Keratinocyte (primary cell): ENCODE data around the gene UHRF2.

Experiments used
- CTCF ChIP-seq, 3 experiments: IDR thresholded peaks in 1 of 3; conservative IDR thresholded peaks in 1 of 3; optimal IDR thresholded peaks in 1 of 3; 2 replicates in 2 of 3; 3 replicates in 1 of 3; pipeline versions ENCODE3 to v1.5.1; 2011; ENCODE audit warnings: low read length in 3 of 3, mild to moderate bottlenecking in 3 of 3, moderate library complexity in 2 of 3, control low read depth in 1 of 3, inconsistent platforms in 1 of 3; ENCODE audit not compliant: insufficient read depth in 2 of 3; ENCODE audit errors: extremely low read depth in 1 of 3
- EZH2 ChIP-seq: IDR thresholded peaks from one replicate; pipeline ENCODE4 v1.6.1; 2012; ENCODE audit warnings: inconsistent platforms, mild to moderate bottlenecking, low read length, moderate library complexity

GRCh38 chr9:6502399-6502798 lies 89.4 kb downstream of the UHRF2 start:
- TF ChIP-seq CTCF (optimal IDR thresholded peaks at IDR 0.05 in 1 of 3, IDR thresholded peaks at IDR 0.05 in 1 of 3, conservative IDR thresholded peaks at IDR 0.05 in 1 of 3; ENCODE audit: extremely low read depth in 1 of 3, insufficient read depth in 2 of 3, low read length in 3 of 3): no peak
- TF ChIP-seq EZH2: no peak
